Hepatocyte (in vitro differentiated cells): ENCODE data around the gene PDIA6. TPM values are rescaled to one million over a fixed set of nuclear protein-coding genes. Genes with fewer than 3 reads are reported as not detected.
"Not testable (repeated sequence)": the region's sequence is repeated elsewhere in the genome, so short reads cannot be mapped to it uniquely, and the experiment has no call there.

ENCODE experiments used
- DNase-seq: peaks from one replicate; pipeline ENCODE4 v3.0.0-alpha.2; 2016; ENCODE audit warnings: low spot score
- H2AFZ ChIP-seq: fragments of 200-600 bp; sonication (generic); 2 replicates; pipeline ENCODE4 v1.6.0; 2016; ENCODE audit warnings: antibody characterized with exemption, mild to moderate bottlenecking
- H3K27ac ChIP-seq: fragments of 200-600 bp; sonication (generic); 2 replicates; pipeline ENCODE4 v1.5.1; 2016; ENCODE audit warnings: mild to moderate bottlenecking
- H3K27me3 ChIP-seq: fragments of 200-600 bp; sonication (generic); 2 replicates; pipeline ENCODE4 v1.6.1; 2016
- H3K36me3 ChIP-seq: fragments of 200-600 bp; sonication (generic); replicated peaks from 2 replicates; pipeline ENCODE4 v1.5.1; 2016; ENCODE audit warnings: low read depth; ENCODE audit not compliant: insufficient read depth
- H3K4me1 ChIP-seq: fragments of 200-600 bp; sonication (generic); 2 replicates; pipeline ENCODE4 v1.5.1; 2016; ENCODE audit warnings: mild to moderate bottlenecking, moderate library complexity; ENCODE audit not compliant: insufficient read depth
- H3K4me2 ChIP-seq: fragments of 200-600 bp; sonication (generic); 2 replicates; pipeline ENCODE4 v1.6.0; 2016
- H3K4me3 ChIP-seq: fragments of 200-600 bp; sonication (generic); 2 replicates; pipeline ENCODE4 v1.5.1; 2016; ENCODE audit warnings: mild to moderate bottlenecking
- H3K79me2 ChIP-seq: fragments of 200-600 bp; sonication (generic); 2 replicates; pipeline ENCODE4 v1.6.0; 2017; ENCODE audit warnings: mild to moderate bottlenecking
- H3K9me2 ChIP-seq: fragments of 200-600 bp; sonication (generic); replicated peaks from 2 replicates; pipeline ENCODE4 v1.6.0; 2017; ENCODE audit warnings: mild to moderate bottlenecking; ENCODE audit not compliant: insufficient read depth
- H3K9me3 ChIP-seq: fragments of 200-600 bp; sonication (generic); 2 replicates; pipeline ENCODE4 v1.5.1; 2016; ENCODE audit warnings: low read depth, mild to moderate bottlenecking
- H4K20me1 ChIP-seq: fragments of 200-600 bp; sonication (generic); 2 replicates; pipeline ENCODE4 v1.6.0; 2016; ENCODE audit warnings: mild to moderate bottlenecking; ENCODE audit not compliant: insufficient read depth, poor library complexity, severe bottlenecking
- EZH2 ChIP-seq: fragments of 200-600 bp; sonication (generic); IDR thresholded peaks from 2 replicates; pipeline ENCODE4 v1.6.1; 2016; ENCODE audit warnings: antibody characterized with exemption, mild to moderate bottlenecking, borderline replicate concordance
- EZH2phosphoT487 ChIP-seq: fragments of 200-600 bp; sonication (generic); IDR thresholded peaks from one replicate; pipeline ENCODE4 v1.6.1; 2018; ENCODE audit warnings: antibody characterized with exemption, mild to moderate bottlenecking, low read depth, moderate library complexity; ENCODE audit not compliant: unreplicated experiment, severe bottlenecking
- WGBS: methylation state at CpG from one replicate; pipeline ENCODE4 v1.1.6; 2016; ENCODE audit warnings: low lambda C conversion rate; ENCODE audit errors: missing lambda C conversion rate; 5-methylcytosine and 5-hydroxymethylcytosine counted together
- polyA plus RNA-seq: library from polyadenylated mRNA; unstranded; fragments of >200 nt; fragmentation: Nextera tagmentation; extraction: Ambion mirVana; gene quantifications from 2 replicates; pipeline ENCODE4 v1.2.1, GENCODE V29; 2016
- total RNA-seq: library from RNA; depleted of rRNA; stranded (reverse); fragments of >200 nt; gene quantifications from 2 replicates; pipeline ENCODE4 v1.2.3, GENCODE V29; 2014
- TF ChIP-seq, protein P1 (sequence below): fragments of 200-600 bp; sonication (generic); IDR thresholded peaks from 2 replicates; pipeline ENCODE4 v1.5.1; 2016; ENCODE audit warnings: antibody characterized with exemption, mild to moderate bottlenecking; ENCODE audit not compliant: poor library complexity

Gene PDIA6
- total and polyA plus RNA-seq, 2 experiments from 2014 or later, result 507 to 715 TPM

DNA sequence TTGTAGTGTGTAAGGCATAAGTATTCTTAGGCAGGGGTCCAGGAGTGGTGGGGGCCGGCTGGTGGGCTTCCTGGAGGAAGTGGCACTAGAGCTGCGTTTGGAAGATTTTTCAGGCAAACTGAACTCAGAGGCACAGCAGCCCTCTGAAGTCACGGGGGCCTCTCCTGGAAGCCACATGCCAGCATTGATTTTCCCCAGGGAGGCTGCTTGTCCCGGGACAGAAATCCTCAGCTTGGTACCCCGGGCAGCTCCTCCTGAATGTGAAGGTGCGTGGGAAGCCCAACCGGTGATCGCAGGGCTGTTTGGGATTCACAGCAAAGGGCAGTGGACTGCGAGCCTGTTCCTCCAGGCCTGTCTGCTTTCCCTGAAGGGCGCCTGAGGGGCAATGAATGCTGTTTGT lies 1.6 kb upstream of the PDIA6 start:
- peak overlapping the region; percentile 62 for H2AFZ ChIP-seq
- TF ChIP-seq EZH2phosphoT487 (no peak), EZH2 (no peak)
- no peak overlapping the region for H3K4me3 ChIP-seq
- peaks cover 13% of the 10 kb centered on the region for H3K4me1 ChIP-seq
- no peaks in the 10 kb centered on the region for H3K27me3 ChIP-seq
- H3K9me3 ChIP-seq, result no peaks in the 10 kb centered on the region
- 61% methylated on average over 10 of the region's 10 CpGs for whole genome bisulfite sequencing
- peaks cover 32% of the 10 kb centered on the region for H3K79me2 ChIP-seq
- no peaks in the 10 kb centered on the region for H3K9me2 ChIP-seq
- H3K27ac ChIP-seq, result peak overlapping the region; percentile 7
- DNase-seq, result no peak
- no peak overlapping the region for H3K4me2 ChIP-seq
- H4K20me1 ChIP-seq, result peaks cover 28% of the 10 kb centered on the region
- H3K36me3 ChIP-seq, result no peaks in the 10 kb centered on the region

DNA sequence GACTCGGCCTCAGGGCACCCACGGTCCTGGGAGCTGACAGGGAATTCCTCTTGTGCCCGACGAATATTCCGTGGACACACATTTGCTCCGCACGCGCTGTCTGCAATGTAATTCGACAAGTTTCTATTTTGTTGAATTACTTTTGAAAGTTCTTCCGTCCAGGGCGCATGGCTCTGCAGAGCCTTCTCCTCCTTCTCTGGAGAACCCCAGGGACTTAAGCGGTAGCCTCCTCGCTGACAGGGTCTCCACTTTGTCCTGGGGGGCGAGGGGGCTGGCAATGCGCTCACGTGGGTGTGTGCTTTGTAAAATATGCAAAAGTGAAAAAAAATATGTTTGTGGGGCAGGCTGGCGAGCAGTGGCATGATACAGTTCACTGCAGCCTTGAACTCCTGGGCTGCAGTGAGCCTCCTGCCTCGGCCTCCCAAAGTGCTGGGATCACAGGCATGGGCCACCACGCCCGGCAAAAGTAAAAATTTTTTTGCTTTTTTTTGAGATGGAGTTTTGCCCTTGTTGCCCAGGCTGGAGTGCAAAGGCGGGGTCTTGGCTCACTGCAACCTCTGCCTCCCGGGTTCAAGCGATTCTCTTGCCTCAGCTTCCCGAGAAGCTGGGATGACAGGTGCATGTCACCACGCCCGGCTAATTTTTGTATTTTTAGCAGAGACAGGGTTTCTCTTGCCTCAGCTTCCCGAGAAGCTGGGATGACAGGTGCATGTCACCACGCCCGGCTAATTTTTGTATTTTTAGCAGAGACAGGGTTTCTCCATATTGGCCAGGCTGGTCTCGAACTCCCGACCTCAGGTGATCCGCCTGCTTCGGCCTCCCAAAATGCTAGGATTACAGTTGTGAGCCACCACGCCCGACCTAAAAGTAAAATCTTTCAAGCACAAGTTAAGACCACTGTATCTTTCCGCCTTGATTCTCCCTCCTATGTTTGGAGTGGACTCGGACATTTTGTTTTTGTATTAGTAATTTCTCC lies 866 bp upstream of the PDIA6 start:
- Histone ChIP-seq H4K20me1 (peaks cover 35% of the 10 kb centered on the region), H3K27ac (peak overlapping the region; percentile 75), H3K4me1 (peaks cover 15% of the 10 kb centered on the region), H3K79me2 (peaks cover 39% of the 10 kb centered on the region), H3K4me3 (peak overlapping the region; percentile 68), H2AFZ (peak overlapping the region; percentile 92), H3K4me2 (peak overlapping the region; percentile 85)
- WGBS, result 65% methylated on average over 37 of the region's 37 CpGs
- H3K9me3 ChIP-seq, H3K9me2 ChIP-seq, DNase-seq, H3K27me3 ChIP-seq, H3K36me3 ChIP-seq: not testable (repeated sequence)

DNA sequence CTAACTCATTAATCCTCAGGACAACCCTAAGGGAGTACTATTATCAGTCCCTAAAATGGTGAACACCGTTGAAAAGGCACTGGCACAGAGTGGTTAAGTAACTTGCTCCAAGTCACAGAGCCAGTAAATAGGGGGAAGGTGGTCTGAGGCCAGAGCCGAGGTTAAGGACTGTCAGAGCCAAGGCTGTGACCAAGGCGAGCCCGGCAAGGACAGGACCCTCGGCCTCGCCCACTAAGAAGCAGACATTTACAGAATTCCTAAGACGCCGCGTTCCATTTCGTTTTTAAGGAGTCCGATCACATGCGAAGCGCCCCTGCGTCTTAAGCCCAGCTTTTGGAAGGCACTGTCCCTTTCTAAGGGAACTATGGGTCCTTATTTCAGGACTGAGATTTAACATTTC lies 1.1 kb downstream of the PDIA6 start:
- no peak for DNase-seq
- H2AFZ ChIP-seq, result peak overlapping the region; percentile 91
- H3K4me3 ChIP-seq, result peak overlapping the region; percentile 93

DNA sequence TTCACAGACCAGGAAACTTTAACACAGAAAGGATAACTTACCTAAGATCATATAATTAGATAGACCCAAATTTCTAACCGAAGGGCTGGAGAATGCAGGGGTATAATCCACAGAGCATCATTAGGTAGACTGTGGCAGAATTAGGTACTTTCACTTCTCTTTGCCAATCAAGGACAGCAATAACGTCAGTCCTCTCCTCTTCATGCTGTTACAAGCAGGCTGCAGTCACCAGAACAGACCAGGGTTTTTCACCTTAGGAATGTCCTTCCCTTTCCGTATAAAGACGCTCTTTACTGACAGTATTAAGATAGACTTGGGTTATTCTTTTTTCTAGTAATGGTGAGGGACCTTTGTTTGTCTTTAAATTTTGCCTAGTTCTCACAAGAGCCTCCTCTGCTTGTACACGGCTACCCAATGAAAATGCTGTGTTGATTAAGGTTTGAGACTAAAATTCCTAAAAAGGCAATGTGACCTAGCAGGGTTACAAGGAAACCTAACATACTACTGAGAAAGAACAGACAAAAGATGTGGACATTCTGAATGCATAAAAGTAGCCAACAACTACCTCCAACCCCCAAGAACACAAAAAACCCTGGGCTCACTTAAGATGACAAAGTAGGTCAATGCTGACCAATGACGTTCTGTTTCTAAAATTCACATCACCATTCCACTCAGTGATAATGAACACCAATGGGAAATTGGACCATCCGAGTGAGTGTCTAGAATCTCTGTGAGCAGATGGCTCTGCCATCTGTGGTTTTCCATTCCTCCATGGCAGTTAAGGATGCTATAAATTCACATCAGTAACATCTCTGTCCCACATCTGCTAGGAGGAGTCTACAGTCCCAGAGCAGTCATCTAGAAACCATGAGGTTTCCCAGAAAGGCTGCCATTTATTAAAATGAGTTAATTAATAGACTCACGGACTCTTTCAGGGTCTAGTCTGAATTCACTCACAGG lies 2.1 kb downstream of the PDIA6 start:
- Histone ChIP-seq H3K79me2 (peaks cover 65% of the 10 kb centered on the region), H3K9me2 (no peaks in the 10 kb centered on the region), H3K27ac (peak overlapping the region; percentile 96), H3K27me3 (no peaks in the 10 kb centered on the region), H3K36me3 (no peaks in the 10 kb centered on the region), H3K4me3 (peak overlapping the region; percentile 93), H3K4me2 (peak overlapping the region; percentile 94), H2AFZ (no peak overlapping the region), H4K20me1 (peaks cover 60% of the 10 kb centered on the region), H3K9me3 (no peaks in the 10 kb centered on the region), H3K4me1 (peaks cover 15% of the 10 kb centered on the region)
- no peak for DNase-seq
- 58% methylated on average over 8 of the region's 8 CpGs for WGBS
- TF ChIP-seq EZH2 (no peak), EZH2phosphoT487 (no peak)
- TF ChIP-seq, protein P1, sequence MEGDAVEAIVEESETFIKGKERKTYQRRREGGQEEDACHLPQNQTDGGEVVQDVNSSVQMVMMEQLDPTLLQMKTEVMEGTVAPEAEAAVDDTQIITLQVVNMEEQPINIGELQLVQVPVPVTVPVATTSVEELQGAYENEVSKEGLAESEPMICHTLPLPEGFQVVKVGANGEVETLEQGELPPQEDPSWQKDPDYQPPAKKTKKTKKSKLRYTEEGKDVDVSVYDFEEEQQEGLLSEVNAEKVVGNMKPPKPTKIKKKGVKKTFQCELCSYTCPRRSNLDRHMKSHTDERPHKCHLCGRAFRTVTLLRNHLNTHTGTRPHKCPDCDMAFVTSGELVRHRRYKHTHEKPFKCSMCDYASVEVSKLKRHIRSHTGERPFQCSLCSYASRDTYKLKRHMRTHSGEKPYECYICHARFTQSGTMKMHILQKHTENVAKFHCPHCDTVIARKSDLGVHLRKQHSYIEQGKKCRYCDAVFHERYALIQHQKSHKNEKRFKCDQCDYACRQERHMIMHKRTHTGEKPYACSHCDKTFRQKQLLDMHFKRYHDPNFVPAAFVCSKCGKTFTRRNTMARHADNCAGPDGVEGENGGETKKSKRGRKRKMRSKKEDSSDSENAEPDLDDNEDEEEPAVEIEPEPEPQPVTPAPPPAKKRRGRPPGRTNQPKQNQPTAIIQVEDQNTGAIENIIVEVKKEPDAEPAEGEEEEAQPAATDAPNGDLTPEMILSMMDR, result no peak

More for the DNA sequence above, 1.1 kb downstream of the PDIA6 start:
- no peaks in the 10 kb centered on the region for H3K36me3 ChIP-seq
- peaks cover 15% of the 10 kb centered on the region for H3K4me1 ChIP-seq
- peaks cover 58% of the 10 kb centered on the region for H3K79me2 ChIP-seq
- no peaks in the 10 kb centered on the region for H3K9me3 ChIP-seq
- peak overlapping the region; percentile 96 for H3K27ac ChIP-seq
- WGBS, result 2% methylated on average over 14 of the region's 14 CpGs
- H3K9me2 ChIP-seq, result no peaks in the 10 kb centered on the region
- H3K4me2 ChIP-seq, result peak overlapping the region; percentile 94
- H3K27me3 ChIP-seq, result no peaks in the 10 kb centered on the region
- TF ChIP-seq EZH2phosphoT487, result no peak
- TF ChIP-seq, protein P1, result no peak
- TF ChIP-seq EZH2, result no peak
- H4K20me1 ChIP-seq, result peaks cover 53% of the 10 kb centered on the region
